ENCODE results near the gene SORD. TPM values are rescaled to one million over a fixed set of nuclear protein-coding genes. Genes with fewer than 3 reads are reported as not detected.
"Not testable (repeated sequence)": the region's sequence is repeated elsewhere in the genome, so short reads cannot be mapped to it uniquely, and the experiment has no call there.

The SORD gene
- total RNA-seq: 10 to 100 TPM in 3 of 4 donors, 1 to 10 TPM in 1; 9.6 to 15.0 (median 13.1) TPM

DNA sequence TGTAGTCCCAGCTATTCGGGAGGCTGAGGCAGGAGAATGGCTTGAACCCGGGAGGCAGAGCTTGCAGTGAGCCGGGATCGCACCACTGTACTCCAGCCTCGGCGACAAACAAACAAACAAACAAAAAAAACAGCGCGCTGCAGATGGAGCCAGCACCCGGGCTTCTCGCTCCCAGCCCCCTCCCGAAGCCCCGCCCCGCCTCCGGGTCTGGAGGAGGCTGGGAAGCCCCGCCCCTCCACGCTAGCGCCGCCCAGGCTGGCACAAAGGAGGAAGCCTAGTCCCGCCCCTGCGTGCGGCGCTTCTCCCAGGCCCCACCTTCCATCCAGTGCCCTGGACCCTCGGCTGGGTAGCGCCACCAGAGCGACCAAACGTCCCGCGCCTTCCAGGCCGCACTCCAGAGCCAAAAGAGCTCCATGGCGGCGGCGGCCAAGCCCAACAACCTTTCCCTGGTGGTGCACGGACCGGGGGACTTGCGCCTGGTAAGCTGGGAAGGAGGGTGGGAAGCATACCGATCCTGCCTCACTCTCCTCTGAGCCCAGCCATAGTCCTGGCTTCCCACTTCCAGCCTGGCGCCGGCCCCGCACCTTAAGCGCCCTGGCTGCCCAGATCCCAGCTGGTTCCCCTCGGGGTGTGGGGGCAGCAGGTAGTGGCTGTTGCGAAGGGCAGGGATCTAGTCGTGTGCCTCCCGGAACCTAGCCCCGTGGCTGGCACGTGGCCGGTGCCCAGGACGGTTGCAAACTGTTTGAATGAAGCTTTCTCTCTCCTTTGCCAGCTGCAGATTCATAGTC, at the start of gene SORD:
TSS of gene SORD (plus strand) at position 325 of the 788 bp plus-strand sequence. CDS start at position 414, 89 bp downstream.
- Histone ChIP-seq H3K4me3 (peak within 1 kb of the TSS; percentile 51 to 77 (median 66)), H3K9me3 (no peaks in the 10 kb centered on the region), H3K27ac (peak within 1 kb of the TSS; percentile 71 to 89 (median 78)), H3K4me1 (peaks cover 0 to 24% (median 4%) of the 10 kb centered on the region in 4 donors), H3K27me3 (no peaks in the 10 kb centered on the region), H3K36me3 (no peaks in the 10 kb centered on the region)
- TF ChIP-seq, protein P1, sequence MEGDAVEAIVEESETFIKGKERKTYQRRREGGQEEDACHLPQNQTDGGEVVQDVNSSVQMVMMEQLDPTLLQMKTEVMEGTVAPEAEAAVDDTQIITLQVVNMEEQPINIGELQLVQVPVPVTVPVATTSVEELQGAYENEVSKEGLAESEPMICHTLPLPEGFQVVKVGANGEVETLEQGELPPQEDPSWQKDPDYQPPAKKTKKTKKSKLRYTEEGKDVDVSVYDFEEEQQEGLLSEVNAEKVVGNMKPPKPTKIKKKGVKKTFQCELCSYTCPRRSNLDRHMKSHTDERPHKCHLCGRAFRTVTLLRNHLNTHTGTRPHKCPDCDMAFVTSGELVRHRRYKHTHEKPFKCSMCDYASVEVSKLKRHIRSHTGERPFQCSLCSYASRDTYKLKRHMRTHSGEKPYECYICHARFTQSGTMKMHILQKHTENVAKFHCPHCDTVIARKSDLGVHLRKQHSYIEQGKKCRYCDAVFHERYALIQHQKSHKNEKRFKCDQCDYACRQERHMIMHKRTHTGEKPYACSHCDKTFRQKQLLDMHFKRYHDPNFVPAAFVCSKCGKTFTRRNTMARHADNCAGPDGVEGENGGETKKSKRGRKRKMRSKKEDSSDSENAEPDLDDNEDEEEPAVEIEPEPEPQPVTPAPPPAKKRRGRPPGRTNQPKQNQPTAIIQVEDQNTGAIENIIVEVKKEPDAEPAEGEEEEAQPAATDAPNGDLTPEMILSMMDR (IDR thresholded peaks at IDR 0.05): no peak
- TF ChIP-seq EP300 (IDR thresholded peaks at IDR 0.05) (peak in 1 of 2 donors; percentile 63), POLR2A (IDR thresholded peaks at IDR 0.05) (peak in 1 of 2 donors; percentile 64)
- DNase-seq (ENCODE audit: low spot score in 2 of 2): peak; percentile 85 to 87
- WGBS, 2 donors: 1 to 4% methylated on average over 8 to 37 of the region's 48 CpGs

GRCh38 chr15:44976183-44976582, 46.8 kb upstream of the SORD start:
- not testable (repeated sequence) for DNase-seq (ENCODE audit: low spot score in 2 of 2); H3K27me3 ChIP-seq; H3K36me3 ChIP-seq; H3K4me3 ChIP-seq; H3K4me1 ChIP-seq; H3K9me3 ChIP-seq; H3K27ac ChIP-seq
- 88 to 96% methylated on average over 3 of the region's 3 CpGs for WGBS, 2 donors

- H3K36me3 ChIP-seq; DNase-seq (ENCODE audit: low spot score in 2 of 2); H3K4me1 ChIP-seq; H3K27me3 ChIP-seq; H3K9me3 ChIP-seq; H3K4me3 ChIP-seq; H3K27ac ChIP-seq: not testable (repeated sequence)
- WGBS, 2 donors: 72 to 75% methylated on average over 2 of the region's 2 CpGs
Measured at GRCh38 chr15:44977781-44978180, 45.2 kb upstream of the SORD start.

GRCh38 chr15:44979617-44980339, 43.2 kb upstream of the SORD start:
- H3K9me3 ChIP-seq; DNase-seq (ENCODE audit: low spot score in 2 of 2); H3K36me3 ChIP-seq; H3K4me3 ChIP-seq; H3K4me1 ChIP-seq; H3K27me3 ChIP-seq; H3K27ac ChIP-seq: not testable (repeated sequence)
- 50 to 72% methylated on average over 2 of the region's 2 CpGs for WGBS, 2 donors

- H3K27me3 ChIP-seq; DNase-seq (ENCODE audit: low spot score in 2 of 2); H3K36me3 ChIP-seq; H3K9me3 ChIP-seq; H3K4me1 ChIP-seq; H3K4me3 ChIP-seq; H3K27ac ChIP-seq: not testable (repeated sequence)
- whole genome bisulfite sequencing, 2 donors: 75 to 79% methylated on average over 1 of the region's 1 CpG
Measured at GRCh38 chr15:44984144-44984543, 38.9 kb upstream of the SORD start.

DNA sequence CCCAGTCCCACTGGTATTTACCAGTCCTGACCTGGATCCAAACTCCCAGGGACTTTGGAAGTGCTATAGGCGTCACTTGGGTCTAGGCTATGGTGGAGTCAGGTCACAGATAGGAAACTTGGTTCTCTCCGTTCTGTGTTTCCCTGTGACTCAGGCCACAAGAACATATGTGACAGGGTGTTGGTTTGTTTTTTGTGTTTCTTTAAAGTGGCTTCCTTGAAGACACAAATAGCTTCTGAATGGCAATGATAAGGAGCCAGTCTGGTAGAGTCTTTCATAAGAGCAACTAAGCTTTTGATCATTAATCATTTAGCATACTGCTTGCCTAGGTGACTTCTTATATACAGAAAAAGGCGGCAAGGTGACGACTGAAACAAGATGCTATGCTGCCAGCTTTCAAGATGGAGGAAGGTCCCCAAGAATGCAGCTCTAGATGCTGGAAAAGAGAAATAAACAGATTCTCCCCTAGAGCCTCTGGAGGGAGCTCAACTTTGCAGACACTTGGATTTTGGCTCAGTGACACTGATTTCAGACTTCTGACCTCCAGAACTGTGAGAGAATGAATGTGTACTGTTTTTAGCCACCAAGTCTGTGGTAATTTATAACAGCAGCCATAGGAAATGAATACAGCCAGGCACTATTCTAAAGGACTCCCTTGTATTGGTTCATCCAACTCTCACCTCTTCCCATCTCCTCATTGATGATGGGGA, 36.5 kb upstream of the SORD start:
- H3K36me3 ChIP-seq; H3K27me3 ChIP-seq; H3K27ac ChIP-seq; H3K4me1 ChIP-seq; DNase-seq (ENCODE audit: low spot score in 2 of 2); H3K4me3 ChIP-seq; H3K9me3 ChIP-seq: not testable (repeated sequence)
- WGBS, 2 donors: 86 to 94% methylated on average over 4 of the region's 4 CpGs

DNA sequence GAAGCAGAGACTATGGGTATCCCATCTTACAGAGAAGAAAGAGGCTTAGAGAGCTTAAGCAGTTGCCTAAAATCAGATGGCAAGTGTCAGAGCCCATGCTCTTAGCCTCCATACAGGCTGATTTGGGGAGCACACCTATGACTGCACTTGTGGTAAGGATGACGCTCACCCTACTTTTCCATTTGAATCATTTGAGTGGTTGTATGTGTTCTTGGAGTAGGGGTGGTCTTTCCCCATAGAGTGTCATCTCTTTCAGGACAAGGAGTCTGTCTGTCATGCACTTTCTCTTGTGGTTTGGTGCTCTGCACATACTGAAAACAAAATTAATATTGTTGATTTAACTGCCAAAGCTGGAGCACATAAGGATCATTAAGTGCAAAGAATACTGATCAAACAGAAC, 35.3 kb upstream of the SORD start:
- not testable (repeated sequence) for H3K9me3 ChIP-seq; H3K36me3 ChIP-seq; H3K4me1 ChIP-seq; H3K4me3 ChIP-seq; DNase-seq (ENCODE audit: low spot score in 2 of 2); H3K27me3 ChIP-seq; H3K27ac ChIP-seq
- WGBS, 2 donors: no CpG with 5 or more reads among the region's 1 CpG

DNA sequence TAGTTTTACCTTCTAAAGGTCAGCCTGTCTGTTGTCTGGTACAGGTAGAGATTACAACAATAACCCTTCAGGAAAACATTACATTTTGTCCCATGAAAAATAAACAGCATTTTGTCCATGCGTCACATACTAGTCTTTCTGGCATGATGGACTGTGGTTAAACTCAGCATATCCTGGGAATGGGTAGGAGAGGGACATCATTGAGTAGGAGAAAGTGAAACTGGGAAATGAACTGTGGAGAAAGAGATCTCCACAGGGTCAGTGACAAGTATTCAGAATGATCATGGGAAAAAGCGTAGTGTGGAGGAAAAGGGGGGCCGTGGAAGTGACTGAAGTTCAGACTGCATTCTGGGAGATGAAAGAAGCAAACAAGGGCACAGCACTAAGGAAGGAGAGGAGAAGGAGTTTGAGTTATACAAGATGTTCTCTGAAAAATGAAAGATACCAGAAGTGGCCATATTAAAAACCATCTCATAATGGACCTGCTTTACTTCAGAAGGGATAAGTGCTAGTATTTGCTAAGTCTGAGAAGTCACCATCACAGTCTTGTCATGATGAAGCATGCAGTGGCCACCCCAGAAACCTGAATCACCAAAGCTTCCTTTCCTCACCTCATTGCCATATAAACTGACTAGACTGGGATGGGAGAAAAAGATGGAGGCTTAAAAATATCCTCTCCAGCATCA, 34.7 kb upstream of the SORD start:
- H3K9me3 ChIP-seq; H3K4me3 ChIP-seq; H3K4me1 ChIP-seq; H3K36me3 ChIP-seq; H3K27ac ChIP-seq; DNase-seq (ENCODE audit: low spot score in 2 of 2); H3K27me3 ChIP-seq: not testable (repeated sequence)
- WGBS, 2 donors: 64 to 70% methylated on average over 2 to 3 of the region's 3 CpGs

DNA sequence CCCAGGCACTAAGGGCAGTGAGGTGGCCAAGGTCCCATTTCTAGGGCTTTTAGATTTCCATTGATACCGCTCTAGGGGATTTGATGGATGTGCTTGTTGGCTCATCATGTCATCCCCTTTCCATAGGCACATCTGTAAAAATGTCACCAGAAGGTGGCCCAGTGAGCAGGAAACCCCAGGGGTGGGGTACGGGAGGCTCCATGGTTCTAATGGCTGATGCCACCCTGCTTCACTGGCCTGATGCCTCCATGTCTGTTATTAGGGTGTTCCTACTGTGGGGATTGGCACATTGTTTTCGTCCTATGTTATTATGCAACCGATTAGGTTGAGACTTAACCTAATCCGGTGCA, 34.1 kb upstream of the SORD start:
- not testable (repeated sequence) for H3K4me1 ChIP-seq; H3K4me3 ChIP-seq; H3K27ac ChIP-seq; DNase-seq (ENCODE audit: low spot score in 2 of 2); H3K27me3 ChIP-seq; H3K9me3 ChIP-seq; H3K36me3 ChIP-seq
- 91 to 94% methylated on average over 5 of the region's 5 CpGs for WGBS, 2 donors

DNA sequence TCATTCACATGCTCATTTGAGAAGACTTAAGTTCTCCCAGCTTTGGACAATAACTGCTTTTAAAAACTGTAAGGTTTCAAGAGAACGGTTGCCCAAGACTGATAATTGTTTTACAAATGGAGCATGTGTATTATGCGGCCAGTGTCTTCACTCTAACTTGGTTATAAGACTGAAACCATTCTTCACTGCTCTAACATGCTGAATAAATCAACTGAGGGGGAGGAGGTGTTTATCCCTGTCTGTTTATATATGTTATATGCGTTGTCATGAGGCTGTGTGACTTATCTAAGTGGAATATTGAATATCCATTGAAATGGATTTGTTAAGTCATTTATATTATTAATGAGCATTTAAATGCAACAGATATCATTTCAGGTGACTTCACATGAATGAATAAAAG, 25.4 kb upstream of the SORD start:
- not testable (repeated sequence) for H3K27ac ChIP-seq; H3K4me3 ChIP-seq; H3K36me3 ChIP-seq; H3K9me3 ChIP-seq; DNase-seq (ENCODE audit: low spot score in 2 of 2); H3K4me1 ChIP-seq; H3K27me3 ChIP-seq
- WGBS, 2 donors: 55 to 62% methylated on average over 3 of the region's 3 CpGs
